Kasumi-1 (cell line): Measurements from ENCODE around the gene TRIM8.
A peak's percentile ranks its signal among the peaks of the same experiment; 100 is the strongest.
"Not testable (repeated sequence)": the region's sequence is repeated elsewhere in the genome, so short reads cannot be mapped to it uniquely, and the experiment has no call there.

ENCODE experiments used
- DNase-seq, 2 experiments: peaks; one replicate each; lab custom pipeline; 2025; lab: John Stamatoyannopoulos, UW

Gene TRIM8

DNA sequence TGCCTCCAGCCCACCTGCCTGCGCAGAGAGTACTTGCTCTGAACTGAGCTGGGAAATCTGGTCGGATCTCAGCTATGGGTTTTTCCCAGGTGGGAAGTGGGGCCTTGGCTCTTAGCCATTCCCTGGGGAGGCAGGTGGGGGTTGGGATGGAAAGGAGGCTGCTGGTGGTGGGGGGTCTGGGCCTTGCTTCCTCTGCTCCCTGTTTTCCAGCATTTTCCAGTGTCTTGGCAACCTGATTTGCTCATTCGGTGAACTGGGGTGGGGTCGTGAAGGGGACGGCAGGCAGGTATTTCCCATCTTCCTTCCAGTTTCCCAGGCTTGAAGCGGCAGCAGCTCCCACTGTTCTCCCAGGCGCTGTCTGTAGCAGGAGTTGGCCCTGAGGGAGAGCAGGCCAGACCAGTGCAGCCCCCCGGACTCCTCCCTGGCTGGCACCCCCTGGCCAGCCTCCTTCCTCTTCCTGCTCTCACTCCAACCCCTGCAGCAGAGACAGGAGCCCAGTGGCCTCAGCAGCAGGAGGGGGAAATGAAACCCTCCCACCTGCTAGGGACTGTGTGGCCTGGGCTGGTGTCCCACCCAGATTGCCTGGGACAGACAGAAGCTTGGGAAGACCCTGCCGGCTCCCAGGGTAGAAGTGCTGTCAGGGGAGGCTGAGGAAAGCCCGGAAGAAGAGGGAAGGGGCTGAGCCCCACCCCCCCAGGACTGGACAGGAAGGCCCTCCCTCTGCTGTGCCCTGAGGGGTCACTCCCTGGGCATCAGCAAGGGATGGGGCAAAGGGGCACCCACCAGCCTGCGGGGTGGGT lies 6.6 kb downstream of the TRIM8 start:
- DNase-seq: no peak

DNA sequence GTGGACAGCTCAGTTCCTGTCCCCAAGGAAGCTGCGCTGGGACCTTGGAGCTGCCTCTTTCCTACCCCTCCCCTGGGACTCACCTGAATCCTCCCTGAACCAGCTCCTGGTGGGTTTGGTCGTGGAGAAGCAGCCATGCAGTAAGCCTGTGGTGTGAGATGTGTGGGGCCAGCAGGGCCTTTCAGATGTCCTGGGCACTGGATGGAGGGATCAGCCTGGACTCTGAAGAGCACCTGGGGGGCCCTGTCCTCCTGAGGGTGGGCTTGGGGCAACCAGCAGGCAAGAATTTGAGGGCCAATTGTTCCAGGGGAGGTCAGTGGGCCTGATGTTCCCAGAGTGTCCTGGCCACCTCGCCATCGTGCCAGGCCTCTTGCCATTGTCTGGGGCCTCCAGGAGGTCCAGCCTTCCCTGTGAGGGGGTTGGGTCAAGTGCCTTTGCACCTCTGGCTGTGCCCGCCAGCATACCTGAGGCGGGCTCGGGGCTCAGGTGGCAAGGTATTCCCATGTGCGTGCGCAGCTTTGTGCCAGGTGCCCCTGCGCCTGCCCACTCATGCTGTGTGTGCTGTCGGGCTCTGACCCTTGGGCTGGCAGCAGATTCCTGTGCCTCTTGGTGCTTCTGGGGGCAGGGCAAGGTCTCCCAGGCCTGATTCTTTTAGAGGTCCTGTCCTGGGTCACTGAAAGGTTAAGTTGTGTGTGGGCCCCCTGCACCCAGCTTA lies 7.3 kb downstream of the TRIM8 start:
- no peak for DNase-seq

DNA sequence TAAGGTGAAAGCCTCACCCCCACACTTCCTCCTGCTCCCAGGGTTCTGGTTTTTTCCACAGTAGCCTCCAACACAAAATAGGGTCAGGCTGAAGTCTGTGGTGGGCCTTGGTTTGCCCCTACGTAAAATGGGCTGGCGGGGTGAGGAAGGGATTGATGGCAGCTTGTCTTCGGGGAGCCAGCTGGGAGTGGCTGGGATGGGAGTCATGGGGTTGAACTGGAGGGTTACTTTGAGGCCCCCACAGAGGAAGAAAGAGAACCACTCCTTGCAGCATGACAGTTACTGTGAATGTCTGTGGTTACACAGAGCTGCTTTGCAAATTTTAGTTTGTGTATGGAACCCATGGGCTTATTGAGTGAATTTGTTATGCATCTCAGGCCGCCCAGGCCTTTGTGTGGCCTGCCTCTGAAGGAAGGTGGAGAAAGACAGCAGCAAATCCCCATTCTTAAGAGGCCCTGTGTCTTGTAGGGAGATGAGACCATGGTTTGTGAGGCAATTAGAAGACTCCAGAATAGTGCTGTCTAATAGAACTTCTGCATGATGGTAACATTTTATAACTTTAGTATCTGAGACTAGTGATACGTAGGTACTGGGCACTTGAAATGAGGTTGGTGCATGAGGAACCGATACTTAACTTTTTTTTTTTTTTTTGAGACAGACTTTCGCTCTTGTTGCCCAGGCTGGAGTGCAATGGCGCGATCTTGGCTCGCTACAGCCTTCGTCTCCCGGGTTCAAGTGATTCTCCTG lies 8.1 kb downstream of the TRIM8 start:
- peak; percentile 62 to 63 for DNase-seq

DNA sequence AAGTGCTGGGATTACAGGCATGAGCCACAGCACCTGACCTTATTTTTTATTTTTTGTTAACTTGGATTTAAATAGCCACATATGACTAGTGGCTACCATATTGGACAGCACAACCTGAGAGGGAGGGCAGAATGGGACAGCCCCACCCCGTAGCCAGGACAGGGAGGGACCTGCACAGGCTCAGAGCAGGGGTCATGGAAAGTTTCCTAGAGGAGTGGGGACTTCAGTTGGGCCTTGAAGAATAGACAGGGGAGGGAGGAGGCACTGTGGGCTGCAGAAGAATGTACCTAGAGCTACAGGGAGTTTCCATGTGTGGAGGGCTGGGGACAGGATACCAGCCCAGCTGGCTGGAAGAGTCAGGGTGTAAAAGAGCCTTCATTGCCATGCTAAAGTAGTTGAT lies 8.8 kb downstream of the TRIM8 start:
- DNase-seq: no peak

DNA sequence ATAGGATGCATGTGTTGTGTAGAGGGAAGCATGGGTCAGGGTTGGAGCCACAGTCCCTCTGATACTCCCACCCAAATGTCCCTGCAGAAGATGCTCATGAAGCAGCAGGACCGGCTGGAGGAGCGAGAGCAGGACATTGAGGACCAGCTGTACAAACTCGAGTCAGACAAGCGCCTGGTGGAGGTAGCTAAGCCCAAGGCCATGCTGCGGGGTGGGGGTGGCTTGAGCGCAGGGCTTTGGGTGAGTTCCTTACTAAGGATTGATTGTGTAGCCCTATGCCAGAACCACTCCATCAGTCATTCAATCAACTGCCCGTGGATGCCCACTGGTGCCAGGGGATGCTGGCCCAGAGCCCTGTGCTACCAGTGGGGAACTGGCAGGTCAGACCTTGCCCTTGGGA lies 10.3 kb downstream of the TRIM8 start:
- DNase-seq: no peak

DNA sequence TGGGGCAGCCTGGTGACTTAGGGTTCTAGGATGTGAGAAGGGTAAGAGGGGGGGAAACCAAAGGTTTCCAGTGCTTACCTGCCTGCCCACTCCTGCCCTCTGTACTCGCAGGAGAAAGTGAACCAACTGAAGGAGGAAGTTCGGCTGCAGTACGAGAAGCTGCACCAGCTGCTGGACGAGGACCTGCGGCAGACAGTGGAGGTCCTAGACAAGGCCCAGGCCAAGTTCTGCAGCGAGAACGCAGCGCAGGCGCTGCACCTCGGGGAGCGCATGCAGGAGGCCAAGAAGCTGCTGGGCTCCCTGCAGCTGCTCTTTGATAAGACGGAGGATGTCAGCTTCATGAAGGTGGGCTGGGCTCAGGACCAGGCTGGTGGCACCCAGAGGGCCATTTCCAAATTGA lies 10.7 kb downstream of the TRIM8 start:
- no peak for DNase-seq

DNA sequence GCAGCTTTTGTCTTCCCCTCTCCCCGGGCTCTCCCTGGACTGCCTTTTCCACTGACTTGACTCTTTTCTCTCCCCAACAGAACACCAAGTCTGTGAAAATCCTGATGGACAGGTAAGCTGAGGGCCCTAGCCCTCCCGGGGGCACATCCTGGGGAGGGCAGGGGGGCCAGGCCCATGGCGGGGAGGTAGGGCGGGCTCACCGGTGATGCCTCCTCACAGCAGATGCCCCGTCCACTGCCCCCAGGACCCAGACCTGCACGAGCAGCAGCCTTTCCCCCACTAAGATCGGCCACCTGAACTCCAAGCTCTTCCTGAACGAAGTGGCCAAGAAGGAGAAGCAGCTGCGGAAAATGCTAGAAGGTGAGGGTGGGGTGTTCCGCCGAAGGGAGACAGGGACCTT lies 11.7 kb downstream of the TRIM8 start:
- DNase-seq: no peak

DNA sequence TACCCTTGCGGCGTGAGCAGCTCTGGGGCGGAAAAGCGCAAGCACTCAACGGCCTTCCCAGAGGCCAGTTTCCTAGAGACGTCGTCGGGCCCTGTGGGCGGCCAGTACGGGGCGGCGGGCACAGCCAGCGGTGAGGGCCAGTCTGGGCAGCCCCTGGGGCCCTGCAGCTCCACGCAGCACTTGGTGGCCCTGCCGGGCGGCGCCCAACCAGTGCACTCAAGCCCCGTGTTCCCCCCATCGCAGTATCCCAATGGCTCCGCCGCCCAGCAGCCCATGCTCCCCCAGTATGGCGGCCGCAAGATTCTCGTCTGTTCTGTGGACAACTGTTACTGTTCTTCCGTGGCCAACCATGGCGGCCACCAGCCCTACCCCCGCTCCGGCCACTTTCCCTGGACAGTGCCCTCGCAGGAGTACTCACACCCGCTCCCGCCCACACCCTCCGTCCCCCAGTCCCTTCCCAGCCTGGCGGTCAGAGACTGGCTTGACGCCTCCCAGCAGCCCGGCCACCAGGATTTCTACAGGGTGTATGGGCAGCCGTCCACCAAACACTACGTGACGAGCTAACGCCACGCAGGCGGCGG lies 12.6 kb downstream of the TRIM8 start:
- DNase-seq: no peak

DNA sequence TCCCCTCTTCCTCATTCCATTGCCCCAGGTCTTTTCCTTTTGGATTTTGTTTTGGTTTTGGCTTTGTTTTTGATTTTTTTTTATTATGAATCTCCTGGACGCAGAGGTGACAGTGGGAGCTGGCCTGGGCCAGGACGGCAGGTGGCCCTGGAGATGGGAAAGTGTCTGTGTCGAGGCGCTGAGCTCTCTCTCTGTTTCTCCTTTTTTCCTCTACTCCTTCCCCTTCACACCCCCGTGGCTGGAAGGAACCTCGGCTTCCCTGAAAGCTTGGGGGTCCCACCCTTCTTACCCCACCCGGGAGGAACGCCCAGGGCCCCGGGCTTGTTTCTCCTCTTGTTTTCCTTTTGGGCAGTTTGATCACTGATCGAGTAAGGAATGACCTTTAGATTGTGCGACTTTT lies 13.2 kb downstream of the TRIM8 start:
- no peak for DNase-seq

DNA sequence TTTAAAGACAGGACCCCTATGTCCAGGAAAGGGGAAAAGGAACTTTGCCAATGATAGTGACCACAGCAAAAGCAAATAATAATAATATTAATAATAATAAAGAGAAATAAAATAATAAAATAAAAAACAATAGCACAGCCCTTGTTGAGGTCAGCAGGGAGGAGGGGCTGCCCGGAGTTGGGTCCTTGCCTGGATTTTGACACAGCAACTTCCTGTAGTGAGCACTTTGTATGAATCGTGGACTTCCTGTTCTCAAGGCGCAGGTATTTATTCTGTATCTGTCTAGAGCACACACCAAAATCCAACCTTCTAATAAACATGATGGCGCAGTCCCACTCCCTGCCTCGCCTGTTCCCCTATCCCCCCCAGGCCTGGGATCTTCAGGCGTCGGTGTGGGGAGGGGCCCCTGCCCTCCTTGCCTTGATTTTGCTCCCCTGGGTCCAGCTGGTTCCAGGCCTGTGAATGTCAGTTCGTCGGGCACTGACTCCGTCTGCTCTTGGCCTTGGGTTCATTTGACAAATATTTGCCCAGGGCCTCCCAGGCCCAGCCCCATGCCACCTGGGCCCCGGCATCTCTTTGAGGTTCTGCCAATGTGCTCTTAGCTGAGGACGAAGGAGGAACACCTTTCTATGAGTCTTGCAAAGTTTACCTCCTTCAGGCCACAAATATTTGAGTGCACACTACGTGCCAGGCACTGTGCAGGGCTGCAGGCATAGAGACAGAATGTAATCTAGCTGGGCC lies 13.9 kb downstream of the TRIM8 start:
- no peak for DNase-seq

DNA sequence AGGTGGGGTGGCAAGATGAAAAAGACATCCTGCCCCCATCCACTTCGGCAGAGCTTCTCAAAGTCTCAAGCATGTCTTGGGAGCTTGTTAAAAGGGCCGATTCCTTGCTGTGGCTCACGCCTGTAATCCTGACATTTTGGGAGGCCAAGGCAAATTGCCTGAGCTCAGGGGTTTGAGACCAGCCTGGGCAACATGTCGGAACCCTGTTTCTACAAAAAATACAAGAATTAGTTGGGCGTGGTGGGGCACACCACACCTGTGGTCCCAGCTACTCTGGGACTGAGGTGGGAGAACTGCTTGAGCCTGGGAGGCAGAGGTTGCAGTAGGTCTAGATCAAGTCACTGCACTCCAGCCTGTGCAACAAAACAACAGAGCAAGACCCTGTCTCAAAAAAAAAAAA lies 14.5 kb downstream of the TRIM8 start:
- no peak for DNase-seq

DNA sequence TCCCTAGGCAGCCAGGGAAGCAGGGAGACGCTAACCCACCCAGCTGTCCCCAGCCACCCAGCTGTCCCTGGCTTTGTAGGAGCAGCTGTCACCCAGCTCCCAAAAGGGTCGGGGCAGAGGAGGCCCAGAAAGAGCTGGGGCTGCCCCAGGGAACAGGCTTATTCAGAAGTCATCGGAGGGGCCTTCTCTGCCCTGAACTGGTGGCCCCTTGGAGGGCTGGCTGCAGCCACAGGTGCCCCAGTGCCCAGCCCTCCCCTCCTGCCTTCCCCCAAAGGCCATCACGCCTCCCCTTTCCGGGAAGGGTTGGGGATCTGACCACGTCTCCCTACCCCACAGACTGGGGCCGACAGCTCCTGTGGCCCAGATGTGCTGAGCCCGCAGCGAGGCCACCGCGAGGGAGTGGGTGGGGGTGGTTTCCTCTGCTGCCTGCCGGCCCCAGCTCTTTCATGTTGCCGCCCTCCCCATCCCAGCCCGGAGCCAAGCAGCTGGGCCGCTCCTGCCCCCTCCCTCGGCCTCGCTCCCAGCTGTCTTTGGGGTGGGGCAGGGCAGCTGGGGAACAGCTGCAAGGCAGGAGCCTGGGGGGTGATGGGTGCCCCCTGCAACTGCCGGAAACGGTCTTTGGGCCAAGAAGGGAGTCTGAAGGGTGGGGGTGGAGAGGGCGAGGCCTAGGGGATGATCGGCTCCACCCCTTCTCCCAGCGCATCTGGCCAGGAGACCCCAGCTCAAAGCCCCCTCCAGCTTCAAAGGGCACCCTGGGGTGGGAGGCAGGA lies 16.8 kb downstream of the TRIM8 start:
- peak; percentile 70 to 86 for DNase-seq

DNA sequence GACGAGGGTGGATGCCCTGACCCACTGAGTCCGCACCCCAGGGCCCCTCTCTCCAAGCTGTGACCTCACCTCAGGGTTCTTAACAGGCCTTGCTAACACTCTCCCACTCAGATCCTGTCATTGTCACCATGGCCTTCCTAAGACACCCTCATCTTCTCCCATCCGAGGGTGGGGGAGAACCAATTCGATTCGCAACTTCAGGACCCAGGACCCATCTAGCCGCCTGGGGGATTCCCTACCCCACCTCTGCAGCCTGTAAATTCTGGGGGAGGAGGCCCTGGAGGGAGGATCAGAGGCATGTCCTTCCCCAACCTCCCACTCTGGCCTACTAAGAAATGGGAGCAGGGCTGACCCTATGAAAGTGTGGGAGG lies 17.4 kb downstream of the TRIM8 start:
- DNase-seq: peak in 1 of 2 experiments; percentile 55

DNA sequence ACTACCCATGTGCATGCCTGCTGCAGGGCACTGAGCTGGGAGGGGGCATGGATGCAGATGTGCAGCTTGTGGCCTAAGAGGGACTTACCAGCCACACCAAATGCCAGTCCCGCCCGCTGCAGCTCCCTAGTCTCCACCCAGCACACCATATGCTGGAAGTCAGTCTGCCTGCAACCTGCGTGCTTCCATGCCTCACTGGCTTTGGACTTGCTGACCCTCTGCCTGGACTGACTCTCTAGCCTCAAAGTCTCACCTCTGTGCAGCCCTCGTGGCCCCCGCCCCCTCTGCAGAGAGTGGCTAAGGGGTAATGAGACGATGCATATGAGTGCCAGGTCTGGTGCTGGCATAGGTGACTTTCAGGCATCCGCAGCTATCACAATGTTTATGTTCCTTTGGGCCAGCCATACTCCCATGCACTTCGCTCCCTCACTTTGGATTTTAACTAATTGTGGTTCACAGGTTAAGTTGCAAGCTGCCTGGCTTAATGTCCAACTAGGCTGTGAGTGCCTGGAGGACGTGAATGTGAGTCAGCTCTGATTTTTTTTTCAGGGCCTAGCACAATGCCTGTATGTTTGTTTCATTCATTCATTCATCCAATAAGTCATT lies 21.7 kb downstream of the TRIM8 start:
- no peak for DNase-seq

DNA sequence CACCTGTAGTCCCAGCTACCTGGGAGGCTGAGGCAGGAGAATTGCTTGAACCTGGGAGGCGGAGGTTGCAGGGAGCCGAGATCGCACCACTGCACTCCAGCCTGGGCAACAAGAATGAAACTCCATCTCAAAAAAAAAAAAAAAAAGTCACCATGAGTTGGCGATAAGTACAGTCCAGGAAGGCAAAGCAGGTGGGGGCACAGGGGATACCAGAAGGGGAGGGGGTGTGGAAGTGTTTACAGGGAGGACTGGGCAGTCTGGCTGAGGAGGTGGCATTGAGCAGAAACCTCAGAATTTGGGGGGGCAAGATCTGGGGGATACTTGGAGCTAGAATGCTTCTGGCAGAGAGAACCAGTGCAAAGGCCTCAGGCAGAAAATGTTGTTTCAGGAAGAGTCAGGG lies 23.1 kb downstream of the TRIM8 start:
- DNase-seq: not testable (repeated sequence)

DNA sequence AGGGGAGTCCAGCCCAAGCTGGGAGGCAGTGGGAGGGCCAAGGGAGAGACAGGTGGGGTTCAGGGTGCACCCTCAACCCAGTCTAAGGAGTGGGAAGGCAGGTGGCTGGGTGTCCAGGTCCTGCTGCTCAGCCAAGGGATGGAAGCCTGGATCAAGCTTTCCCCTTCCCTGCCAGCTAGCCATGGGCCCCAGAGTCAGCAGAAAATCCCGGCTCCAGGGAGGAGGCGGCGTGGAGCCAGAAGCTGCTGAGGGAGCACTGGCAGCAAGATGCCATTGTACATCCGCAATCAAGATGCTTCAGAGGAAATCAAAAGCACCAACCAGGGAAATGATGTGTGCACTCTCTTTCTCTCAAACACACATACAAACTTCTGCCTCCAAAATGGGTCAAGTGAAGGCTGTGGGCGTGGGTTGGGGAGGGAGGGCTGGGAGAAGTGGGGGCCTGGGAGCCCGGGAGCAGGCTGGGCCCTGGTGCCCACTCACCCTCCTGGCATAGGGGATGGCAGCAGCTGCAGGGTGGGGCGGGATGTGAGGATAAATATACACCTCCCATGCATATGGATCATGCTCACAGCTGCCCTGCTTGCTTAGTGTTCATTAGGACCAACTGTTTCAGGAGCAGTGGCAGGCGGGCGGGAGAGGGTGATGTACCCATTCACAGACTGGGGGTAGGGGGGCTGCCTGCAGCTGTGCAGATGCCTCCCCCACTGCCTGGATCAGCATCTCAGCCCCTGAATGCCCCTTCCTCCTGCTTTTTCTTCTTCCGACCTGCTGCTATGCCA lies 24.2 kb downstream of the TRIM8 start:
- DNase-seq: no peak

DNA sequence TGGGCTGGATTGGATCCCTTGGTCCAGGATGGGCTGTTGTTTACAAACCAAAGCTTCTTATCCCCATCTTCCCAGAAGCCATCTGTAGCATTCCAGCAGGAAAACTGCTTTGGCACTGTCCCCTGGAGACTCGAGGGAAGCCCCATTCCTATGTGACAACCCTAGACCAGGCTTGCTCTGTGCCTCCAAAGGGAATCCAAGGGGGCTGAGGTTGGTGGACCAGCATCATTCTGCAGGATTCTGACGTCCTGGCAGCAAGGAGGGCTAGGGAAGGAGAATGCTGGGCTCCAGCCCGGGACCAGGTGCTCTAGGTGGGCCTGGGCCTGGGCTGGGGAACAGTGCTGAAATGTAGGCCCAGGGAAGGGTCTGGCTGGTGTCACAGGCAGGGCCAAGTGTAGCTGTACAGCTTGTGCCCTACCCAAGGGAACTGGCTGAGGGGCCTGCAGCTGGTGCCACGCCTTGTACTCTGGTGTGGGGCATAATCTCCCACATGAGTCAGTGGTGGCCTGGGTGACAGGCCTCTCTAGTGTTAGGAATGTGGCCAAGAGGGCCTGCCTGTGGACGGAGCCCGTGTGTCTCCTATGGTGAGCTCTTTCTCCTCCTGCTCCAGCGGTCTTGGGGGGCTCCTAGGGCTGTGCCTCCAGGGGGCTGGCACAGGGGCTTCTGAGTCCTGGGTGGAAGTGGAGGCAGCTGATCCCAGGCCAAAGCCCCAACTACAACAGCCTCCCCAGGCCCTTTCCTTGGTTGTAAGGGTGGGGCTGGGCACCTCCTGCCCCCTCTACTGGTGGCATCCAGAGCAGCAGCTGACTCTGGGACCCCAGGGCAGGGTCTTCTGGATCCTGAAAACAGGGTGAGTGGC lies 25.2 kb downstream of the TRIM8 start:
- peak in 1 of 2 experiments; percentile 23 for DNase-seq

DNA sequence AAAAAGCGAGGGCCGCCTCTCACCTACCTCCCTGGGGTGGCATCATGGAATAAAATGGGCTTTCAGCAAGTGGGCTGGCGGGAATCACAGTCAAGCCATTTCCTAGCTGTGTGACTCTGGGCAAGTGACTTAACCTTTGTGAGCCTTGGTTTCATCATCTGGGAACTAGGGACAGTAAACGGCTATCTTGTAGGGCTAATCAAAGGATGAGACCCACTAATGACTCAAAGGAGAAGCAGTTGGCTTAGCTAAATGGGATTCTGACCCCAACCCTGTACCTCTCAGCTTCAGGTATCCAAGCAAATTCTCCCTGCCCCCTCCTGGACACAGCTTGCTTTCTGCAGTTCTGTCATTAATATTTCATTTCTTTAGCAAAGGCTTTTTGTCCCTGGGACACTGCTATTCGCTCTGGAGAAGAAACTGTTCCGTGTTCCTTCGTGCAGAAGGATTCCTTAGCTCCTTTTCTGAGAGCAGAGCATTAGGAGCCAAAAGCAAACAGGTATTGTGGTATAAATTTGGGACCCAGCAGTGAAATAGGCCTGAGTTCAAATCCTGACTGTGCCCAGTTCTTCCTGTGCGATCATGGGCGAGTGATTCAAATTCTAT lies 25.9 kb downstream of the TRIM8 start:
- no peak for DNase-seq
